ENCODE results near the gene PARP6. TPM values are rescaled to one million over a fixed set of nuclear protein-coding genes. Genes with fewer than 3 reads are reported as not detected.

Gene PARP6
- polyA plus RNA-seq, 1 of the 3 experiments (the other 2 are of a cell fraction): 57.7 TPM

DNA sequence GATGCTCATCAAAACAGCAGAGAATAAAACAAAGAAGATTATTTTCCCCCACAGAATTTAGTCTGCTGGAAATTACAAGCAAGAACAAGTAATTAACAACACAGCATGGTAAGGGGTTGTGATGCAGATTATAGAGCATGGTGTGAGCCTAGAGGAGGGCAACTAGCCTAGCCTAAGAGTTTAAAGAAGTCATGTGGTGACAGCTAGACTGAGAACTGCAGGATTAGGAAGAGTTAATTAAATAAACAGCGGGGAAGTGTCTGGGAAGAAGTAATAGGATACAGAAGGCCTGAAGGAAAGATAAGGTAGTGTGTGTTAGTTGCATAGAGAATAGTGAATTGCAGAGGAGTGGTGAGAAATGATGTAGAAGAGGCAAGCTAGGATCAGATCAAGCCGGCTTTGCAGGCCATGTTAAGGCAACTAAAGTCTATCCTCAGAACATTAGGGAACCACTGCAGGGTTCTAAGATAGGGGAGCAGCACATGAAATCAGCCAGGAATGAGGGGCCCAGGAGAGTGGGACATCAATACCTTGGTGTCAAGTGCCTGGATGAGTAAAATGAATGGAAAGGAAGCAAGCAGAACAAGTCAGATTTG lies 29.5 kb downstream of the PARP6 start:
- Histone ChIP-seq H3K27ac (ENCODE audit: low read depth in 2 of 2, low read length in 1 of 2) (no peak overlapping the region), H4K20me1 (ENCODE audit: insufficient read depth) (no peaks in the 10 kb centered on the region), H3F3A (replicated peaks; ENCODE audit: insufficient read depth) (peaks cover 15% of the 10 kb centered on the region), H3K4me1 (ENCODE audit: control insufficient read depth in 1 of 2, insufficient read depth in 2 of 2, low read depth in 1 of 2, low read length in 1 of 2) (peaks cover 0 to 4% of the 10 kb centered on the region in 2 experiments; a peak in 2 of 4 replicates), H3K36me3 (replicated peaks in 1 of 2; ENCODE audit: control insufficient read depth in 1 of 2, insufficient read depth in 2 of 2, low read length in 1 of 2) (peaks cover 37 to 50% of the 10 kb centered on the region in 2 experiments), H3K9me3 (no peaks in the 10 kb centered on the region), H3K27me3 (ENCODE audit: insufficient read depth) (no peaks in the 10 kb centered on the region), H3K9me2 (no peaks in the 10 kb centered on the region), H3K9ac (no peak overlapping the region), H3K79me2 (ENCODE audit: insufficient read depth) (no peaks in the 10 kb centered on the region), H2AFZ (ENCODE audit: low read depth) (no peak overlapping the region), H3K4me3 (ENCODE audit: low read depth in 2 of 2, low read length in 1 of 2) (no peak overlapping the region), H3K4me2 (no peak overlapping the region)
- 67% methylated on average over 2 of the region's 2 CpGs for WGBS (ENCODE audit: low lambda C conversion rate)
- no peak for DNase-seq
- ChIA-PET POLR2A (interaction anchor here (1.3 kb wide), 2 partner anchors 9 to 12 kb away, joined by 3 to 6 read pairs; partner anchors contain the start of gene PKM), CTCF (interaction anchor here (1.1 to 1.5 kb wide), 2 partner anchors 9 to 43 kb away, joined by 3 to 5 read pairs; no protein-coding TSS in a partner anchor)
- TF ChIP-seq, protein P1, sequence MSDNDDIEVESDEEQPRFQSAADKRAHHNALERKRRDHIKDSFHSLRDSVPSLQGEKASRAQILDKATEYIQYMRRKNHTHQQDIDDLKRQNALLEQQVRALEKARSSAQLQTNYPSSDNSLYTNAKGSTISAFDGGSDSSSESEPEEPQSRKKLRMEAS (IDR thresholded peaks at IDR 0.05; ENCODE audit: low read depth): no peak
- TF ChIP-seq TEAD4 (IDR thresholded peaks at IDR 0.05; ENCODE audit: borderline replicate concordance, insufficient read depth) (no peak), RAD21 (IDR thresholded peaks at IDR 0.05; ENCODE audit: low read length) (no peak), EP300 (IDR thresholded peaks at IDR 0.05; ENCODE audit: borderline replicate concordance in 1 of 2, low read depth in 1 of 2, low read length in 1 of 2) (no peak), TCF12 (IDR thresholded peaks at IDR 0.05) (no peak), RCOR1 (IDR thresholded peaks at IDR 0.05; ENCODE audit: low read length) (no peak)
- TF ChIP-seq, protein P2, sequence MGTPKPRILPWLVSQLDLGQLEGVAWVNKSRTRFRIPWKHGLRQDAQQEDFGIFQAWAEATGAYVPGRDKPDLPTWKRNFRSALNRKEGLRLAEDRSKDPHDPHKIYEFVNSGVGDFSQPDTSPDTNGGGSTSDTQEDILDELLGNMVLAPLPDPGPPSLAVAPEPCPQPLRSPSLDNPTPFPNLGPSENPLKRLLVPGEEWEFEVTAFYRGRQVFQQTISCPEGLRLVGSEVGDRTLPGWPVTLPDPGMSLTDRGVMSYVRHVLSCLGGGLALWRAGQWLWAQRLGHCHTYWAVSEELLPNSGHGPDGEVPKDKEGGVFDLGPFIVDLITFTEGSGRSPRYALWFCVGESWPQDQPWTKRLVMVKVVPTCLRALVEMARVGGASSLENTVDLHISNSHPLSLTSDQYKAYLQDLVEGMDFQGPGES (IDR thresholded peaks at IDR 0.05; ENCODE audit: low read depth, low read length): no peak

DNA sequence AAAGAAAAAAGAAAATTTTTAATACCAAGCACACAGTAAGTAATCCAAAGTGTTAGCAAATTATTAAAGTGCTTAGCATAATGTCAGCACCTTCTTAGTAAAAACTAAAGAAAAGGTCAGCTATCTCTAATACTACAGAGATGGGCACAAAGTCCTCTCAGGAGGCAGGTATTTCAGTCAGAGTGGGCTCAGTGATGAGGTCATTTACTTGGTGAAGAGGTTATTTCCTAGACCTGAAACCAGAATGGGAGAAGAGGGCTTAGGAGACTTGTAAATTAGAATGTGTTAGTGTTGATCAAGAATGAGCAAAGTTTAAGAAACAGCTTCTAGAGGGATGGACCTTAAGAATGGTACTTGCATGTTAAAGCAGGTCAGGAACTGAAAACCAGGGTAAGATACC lies 32.7 kb downstream of the PARP6 start:
- H3K27me3 ChIP-seq (ENCODE audit: insufficient read depth): no peaks in the 10 kb centered on the region
- POLR2A ChIA-PET: interaction anchor here (1.5 kb wide), 1 partner anchor 9 kb away, joined by 4 read pairs; the partner anchor contains the start of gene PKM
- H3K4me1 ChIP-seq (ENCODE audit: control insufficient read depth in 1 of 2, insufficient read depth in 2 of 2, low read depth in 1 of 2, low read length in 1 of 2): peaks cover 4 to 17% of the 10 kb centered on the region in 2 experiments; a peak in 3 of 4 replicates
- no peaks in the 10 kb centered on the region for H4K20me1 ChIP-seq (ENCODE audit: insufficient read depth)
- no peaks in the 10 kb centered on the region for H3K9me3 ChIP-seq
- no peak overlapping the region for H3K9ac ChIP-seq
- H3K9me2 ChIP-seq: no peaks in the 10 kb centered on the region
- no peak for DNase-seq
- H3K4me2 ChIP-seq: no peak overlapping the region
- no peak overlapping the region for H3K27ac ChIP-seq (ENCODE audit: low read depth in 2 of 2, low read length in 1 of 2)
- no peak overlapping the region for H2AFZ ChIP-seq (ENCODE audit: low read depth)
- H3K79me2 ChIP-seq (ENCODE audit: insufficient read depth): peaks cover 18% of the 10 kb centered on the region
- peaks cover 25% of the 10 kb centered on the region for H3F3A ChIP-seq (replicated peaks; ENCODE audit: insufficient read depth)
- no peak overlapping the region for H3K4me3 ChIP-seq (ENCODE audit: low read depth in 2 of 2, low read length in 1 of 2)
- TF ChIP-seq CHD2 (IDR thresholded peaks at IDR 0.05; ENCODE audit: low read length, partially characterized antibody): no peak
- TF ChIP-seq RFX5 (IDR thresholded peaks at IDR 0.05; ENCODE audit: low read length): no peak
- no peak for TF ChIP-seq SIN3A (IDR thresholded peaks at IDR 0.05; ENCODE audit: borderline replicate concordance, low read depth, low read length)
- no peak for TF ChIP-seq USF1 (IDR thresholded peaks at IDR 0.05; ENCODE audit: borderline replicate concordance, low read depth)
- no peak for TF ChIP-seq TCF12 (IDR thresholded peaks at IDR 0.05)
- no peak for TF ChIP-seq RAD21 (IDR thresholded peaks at IDR 0.05; ENCODE audit: low read length)
- TF ChIP-seq TAF1 (IDR thresholded peaks at IDR 0.05; ENCODE audit: borderline replicate concordance, low read depth, low read length): no peak
- no peak for TF ChIP-seq NFIC (IDR thresholded peaks at IDR 0.05; ENCODE audit: borderline replicate concordance)
- TF ChIP-seq EP300 (IDR thresholded peaks at IDR 0.05; ENCODE audit: borderline replicate concordance in 1 of 2, low read depth in 1 of 2, low read length in 1 of 2): no peak
- H3K36me3 ChIP-seq (replicated peaks in 1 of 2; ENCODE audit: control insufficient read depth in 1 of 2, insufficient read depth in 2 of 2, low read length in 1 of 2): peaks cover 15 to 44% of the 10 kb centered on the region in 2 experiments
- CTCF ChIA-PET: interaction anchor here (0.5 to 1.7 kb wide), 4 partner anchors 13 to 267 kb away, joined by 3 to 5 read pairs (median 4); no protein-coding TSS in a partner anchor

All from SK-N-SH (cell line).